ENCODE results near the gene YPEL3. TPM values are rescaled to one million over a fixed set of nuclear protein-coding genes. Genes with fewer than 3 reads are reported as not detected.

YPEL3 gene
- total RNA-seq, 1 experiment from 2014 or later, result 52.7 TPM

DNA sequence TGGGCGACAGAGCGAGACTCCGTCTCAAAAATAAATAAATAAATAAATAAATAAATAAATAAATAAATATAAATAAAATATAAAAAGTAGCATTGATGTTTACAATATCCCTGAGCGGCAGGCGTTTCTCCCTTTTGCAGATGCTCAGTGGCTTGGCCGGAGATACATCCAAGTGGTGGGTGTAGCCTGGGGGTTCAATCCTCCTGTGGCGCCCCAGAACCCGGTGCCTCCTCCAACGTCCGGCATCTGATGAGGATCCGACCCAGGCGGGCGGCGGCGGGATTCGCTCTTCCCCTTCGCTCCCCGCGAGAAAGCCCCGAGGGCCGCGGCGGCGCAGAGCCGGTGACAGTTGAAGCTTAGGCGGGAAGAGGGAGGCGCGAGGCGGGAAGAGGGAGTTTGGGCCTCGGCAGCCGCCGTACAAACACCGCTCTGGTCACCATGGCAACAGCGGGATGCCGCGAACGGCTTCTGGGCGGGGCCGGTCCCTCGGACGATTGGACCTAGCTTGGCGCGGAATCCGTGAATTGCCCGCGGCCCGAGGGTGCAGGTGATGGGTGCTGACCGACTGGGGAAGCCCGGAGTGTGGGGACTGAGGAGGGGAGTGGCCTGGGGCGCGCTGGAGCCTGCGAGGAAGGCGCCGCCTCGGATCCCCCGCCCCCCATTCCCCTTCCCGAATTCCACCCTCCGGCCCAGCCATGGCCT lies 43.2 kb downstream of the YPEL3 start (continued):
- no peak for TF ChIP-seq ZNF138 (CRISPR knock-in tag; conservative IDR thresholded peaks at IDR 0.05)
- TF ChIP-seq, protein P1, sequence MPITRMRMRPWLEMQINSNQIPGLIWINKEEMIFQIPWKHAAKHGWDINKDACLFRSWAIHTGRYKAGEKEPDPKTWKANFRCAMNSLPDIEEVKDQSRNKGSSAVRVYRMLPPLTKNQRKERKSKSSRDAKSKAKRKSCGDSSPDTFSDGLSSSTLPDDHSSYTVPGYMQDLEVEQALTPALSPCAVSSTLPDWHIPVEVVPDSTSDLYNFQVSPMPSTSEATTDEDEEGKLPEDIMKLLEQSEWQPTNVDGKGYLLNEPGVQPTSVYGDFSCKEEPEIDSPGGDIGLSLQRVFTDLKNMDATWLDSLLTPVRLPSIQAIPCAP (CRISPR knock-in tag; IDR thresholded peaks at IDR 0.05), result peak; percentile 47; the same call in 1 of the 2 replicates
- TF ChIP-seq EMX1 (CRISPR knock-in tag; IDR thresholded peaks at IDR 0.05), result no peak
- TF ChIP-seq, protein P2, sequence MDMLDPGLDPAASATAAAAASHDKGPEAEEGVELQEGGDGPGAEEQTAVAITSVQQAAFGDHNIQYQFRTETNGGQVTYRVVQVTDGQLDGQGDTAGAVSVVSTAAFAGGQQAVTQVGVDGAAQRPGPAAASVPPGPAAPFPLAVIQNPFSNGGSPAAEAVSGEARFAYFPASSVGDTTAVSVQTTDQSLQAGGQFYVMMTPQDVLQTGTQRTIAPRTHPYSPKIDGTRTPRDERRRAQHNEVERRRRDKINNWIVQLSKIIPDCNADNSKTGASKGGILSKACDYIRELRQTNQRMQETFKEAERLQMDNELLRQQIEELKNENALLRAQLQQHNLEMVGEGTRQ (CRISPR knock-in tag; IDR thresholded peaks at IDR 0.05), result no peak
- TF ChIP-seq, protein P3, sequence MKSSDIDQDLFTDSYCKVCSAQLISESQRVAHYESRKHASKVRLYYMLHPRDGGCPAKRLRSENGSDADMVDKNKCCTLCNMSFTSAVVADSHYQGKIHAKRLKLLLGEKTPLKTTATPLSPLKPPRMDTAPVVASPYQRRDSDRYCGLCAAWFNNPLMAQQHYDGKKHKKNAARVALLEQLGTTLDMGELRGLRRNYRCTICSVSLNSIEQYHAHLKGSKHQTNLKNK (CRISPR knock-in tag; IDR thresholded peaks at IDR 0.05), result no peak
- TF ChIP-seq, protein P4, sequence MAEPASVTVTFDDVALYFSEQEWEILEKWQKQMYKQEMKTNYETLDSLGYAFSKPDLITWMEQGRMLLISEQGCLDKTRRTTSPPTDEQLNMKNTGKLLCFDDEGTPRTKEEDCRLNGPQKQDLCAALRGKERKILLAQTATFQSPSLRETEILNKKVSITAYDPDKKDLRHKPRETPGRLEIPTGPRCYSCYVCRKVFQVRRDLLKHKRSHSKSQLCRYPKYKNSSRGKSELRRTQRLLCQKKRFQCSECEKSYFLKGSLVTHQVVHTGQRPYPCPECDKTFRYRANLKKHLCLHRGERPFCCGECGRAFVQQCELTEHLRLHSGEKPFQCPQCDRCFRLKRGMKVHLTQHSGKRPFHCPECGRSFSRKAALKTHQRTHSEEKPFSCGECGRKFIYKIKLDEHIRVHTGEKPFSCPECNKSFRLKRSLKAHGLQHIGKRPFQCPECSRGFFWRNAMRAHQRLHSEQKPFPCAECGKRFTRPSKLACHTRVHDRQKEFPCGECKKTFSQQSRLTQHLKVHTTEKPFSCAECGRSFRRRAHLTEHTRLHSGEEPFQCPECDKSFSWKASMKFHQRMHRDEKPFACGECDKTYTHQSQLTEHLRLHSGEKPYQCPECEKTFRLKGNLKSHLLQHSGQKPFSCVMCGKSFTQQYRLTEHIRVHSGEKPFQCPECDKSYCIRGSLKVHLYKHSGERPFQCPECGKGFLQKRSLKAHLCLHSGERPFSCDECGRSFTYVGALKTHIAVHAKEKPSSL (CRISPR knock-in tag; conservative IDR thresholded peaks at IDR 0.05), result no peak
- no peak for TF ChIP-seq GTF2I (CRISPR knock-in tag; conservative IDR thresholded peaks at IDR 0.05)
- no peak for TF ChIP-seq ZBTB21 (CRISPR knock-in tag; IDR thresholded peaks at IDR 0.05; ENCODE audit: borderline replicate concordance)
- 0 out of 2 replicates have a peak, but pooled peaks have one; percentile 49 for TF ChIP-seq ZNF317 (CRISPR knock-in tag; IDR thresholded peaks at IDR 0.05; ENCODE audit: borderline replicate concordance, low read depth)
- no peak for TF ChIP-seq NR1H2 (CRISPR knock-in tag; IDR thresholded peaks at IDR 0.05)
- TF ChIP-seq, protein P5, sequence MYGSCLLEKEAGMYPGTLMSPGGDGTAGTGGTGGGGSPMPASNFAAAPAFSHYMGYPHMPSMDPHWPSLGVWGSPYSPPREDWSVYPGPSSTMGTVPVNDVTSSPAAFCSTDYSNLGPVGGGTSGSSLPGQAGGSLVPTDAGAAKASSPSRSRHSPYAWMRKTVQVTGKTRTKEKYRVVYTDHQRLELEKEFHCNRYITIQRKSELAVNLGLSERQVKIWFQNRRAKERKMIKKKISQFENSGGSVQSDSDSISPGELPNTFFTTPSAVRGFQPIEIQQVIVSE (CRISPR knock-in tag; IDR thresholded peaks at IDR 0.05; ENCODE audit: borderline replicate concordance), result no peak
- peak; percentile 23; the same call in 1 of the 2 replicates for TF ChIP-seq JUN (CRISPR knock-in tag; IDR thresholded peaks at IDR 0.05)
- TF ChIP-seq TP53 (CRISPR knock-in tag; IDR thresholded peaks at IDR 0.05), result no peak
- 0 out of 2 replicates have a peak, but pooled peaks have one; percentile 32 for TF ChIP-seq CREM (CRISPR knock-in tag; IDR thresholded peaks at IDR 0.05)
- TF ChIP-seq ELF4 (CRISPR knock-in tag; IDR thresholded peaks at IDR 0.05; ENCODE audit: low read depth), result no peak; the same call in 1 of the 2 replicates
- peak; percentile 43; the same call in 1 of the 2 replicates for TF ChIP-seq ZNF263 (CRISPR knock-in tag; IDR thresholded peaks at IDR 0.05; ENCODE audit: low read depth)
- TF ChIP-seq SP1 (CRISPR knock-in tag; conservative IDR thresholded peaks at IDR 0.05), result peak; percentile 84; the same call in 1 of the 2 replicates
- TF ChIP-seq MYBL2 (CRISPR knock-in tag; IDR thresholded peaks at IDR 0.05), result peak; percentile 76
- TF ChIP-seq, protein P6, sequence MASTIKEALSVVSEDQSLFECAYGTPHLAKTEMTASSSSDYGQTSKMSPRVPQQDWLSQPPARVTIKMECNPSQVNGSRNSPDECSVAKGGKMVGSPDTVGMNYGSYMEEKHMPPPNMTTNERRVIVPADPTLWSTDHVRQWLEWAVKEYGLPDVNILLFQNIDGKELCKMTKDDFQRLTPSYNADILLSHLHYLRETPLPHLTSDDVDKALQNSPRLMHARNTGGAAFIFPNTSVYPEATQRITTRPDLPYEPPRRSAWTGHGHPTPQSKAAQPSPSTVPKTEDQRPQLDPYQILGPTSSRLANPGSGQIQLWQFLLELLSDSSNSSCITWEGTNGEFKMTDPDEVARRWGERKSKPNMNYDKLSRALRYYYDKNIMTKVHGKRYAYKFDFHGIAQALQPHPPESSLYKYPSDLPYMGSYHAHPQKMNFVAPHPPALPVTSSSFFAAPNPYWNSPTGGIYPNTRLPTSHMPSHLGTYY (CRISPR knock-in tag; IDR thresholded peaks at IDR 0.05), result no peak
- no peak for TF ChIP-seq IRF2 (CRISPR knock-in tag; IDR thresholded peaks at IDR 0.05; ENCODE audit: borderline replicate concordance, low read depth)
- TF ChIP-seq, protein P7, sequence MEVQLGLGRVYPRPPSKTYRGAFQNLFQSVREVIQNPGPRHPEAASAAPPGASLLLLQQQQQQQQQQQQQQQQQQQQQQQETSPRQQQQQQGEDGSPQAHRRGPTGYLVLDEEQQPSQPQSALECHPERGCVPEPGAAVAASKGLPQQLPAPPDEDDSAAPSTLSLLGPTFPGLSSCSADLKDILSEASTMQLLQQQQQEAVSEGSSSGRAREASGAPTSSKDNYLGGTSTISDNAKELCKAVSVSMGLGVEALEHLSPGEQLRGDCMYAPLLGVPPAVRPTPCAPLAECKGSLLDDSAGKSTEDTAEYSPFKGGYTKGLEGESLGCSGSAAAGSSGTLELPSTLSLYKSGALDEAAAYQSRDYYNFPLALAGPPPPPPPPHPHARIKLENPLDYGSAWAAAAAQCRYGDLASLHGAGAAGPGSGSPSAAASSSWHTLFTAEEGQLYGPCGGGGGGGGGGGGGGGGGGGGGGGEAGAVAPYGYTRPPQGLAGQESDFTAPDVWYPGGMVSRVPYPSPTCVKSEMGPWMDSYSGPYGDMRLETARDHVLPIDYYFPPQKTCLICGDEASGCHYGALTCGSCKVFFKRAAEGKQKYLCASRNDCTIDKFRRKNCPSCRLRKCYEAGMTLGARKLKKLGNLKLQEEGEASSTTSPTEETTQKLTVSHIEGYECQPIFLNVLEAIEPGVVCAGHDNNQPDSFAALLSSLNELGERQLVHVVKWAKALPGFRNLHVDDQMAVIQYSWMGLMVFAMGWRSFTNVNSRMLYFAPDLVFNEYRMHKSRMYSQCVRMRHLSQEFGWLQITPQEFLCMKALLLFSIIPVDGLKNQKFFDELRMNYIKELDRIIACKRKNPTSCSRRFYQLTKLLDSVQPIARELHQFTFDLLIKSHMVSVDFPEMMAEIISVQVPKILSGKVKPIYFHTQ (CRISPR knock-in tag; IDR thresholded peaks at IDR 0.05), result no peak
- TF ChIP-seq, protein P8, sequence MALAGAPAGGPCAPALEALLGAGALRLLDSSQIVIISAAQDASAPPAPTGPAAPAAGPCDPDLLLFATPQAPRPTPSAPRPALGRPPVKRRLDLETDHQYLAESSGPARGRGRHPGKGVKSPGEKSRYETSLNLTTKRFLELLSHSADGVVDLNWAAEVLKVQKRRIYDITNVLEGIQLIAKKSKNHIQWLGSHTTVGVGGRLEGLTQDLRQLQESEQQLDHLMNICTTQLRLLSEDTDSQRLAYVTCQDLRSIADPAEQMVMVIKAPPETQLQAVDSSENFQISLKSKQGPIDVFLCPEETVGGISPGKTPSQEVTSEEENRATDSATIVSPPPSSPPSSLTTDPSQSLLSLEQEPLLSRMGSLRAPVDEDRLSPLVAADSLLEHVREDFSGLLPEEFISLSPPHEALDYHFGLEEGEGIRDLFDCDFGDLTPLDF (CRISPR knock-in tag; IDR thresholded peaks at IDR 0.05), result peak; percentile 86
- no peak for TF ChIP-seq NFYB (CRISPR knock-in tag; conservative IDR thresholded peaks at IDR 0.05; ENCODE audit: low read depth)
- no peak for TF ChIP-seq ATF6 (CRISPR knock-in tag; IDR thresholded peaks at IDR 0.05)
- TF ChIP-seq TCF7 (CRISPR knock-in tag; IDR thresholded peaks at IDR 0.05; ENCODE audit: low read depth), result 0 out of 2 replicates have a peak, but pooled peaks have one; percentile 19

Data from WTC11 (cell line).